Superior temporal gyrus (tissue), 1 donor: ENCODE measurements around the gene DNAJC12.
"Not testable (repeated sequence)": the region's sequence is repeated elsewhere in the genome, so short reads cannot be mapped to it uniquely, and the experiment has no call there.

ENCODE experiments used
- DNase-seq: peaks from one replicate; pipeline ENCODE4 v3.0.0-alpha.2; 2016; ENCODE audit errors: extremely low spot score

Gene DNAJC12

GRCh38 chr10:67793313-67793712 lies 44.7 kb downstream of the DNAJC12 start:
- no peak for DNase-seq

- no peak for DNase-seq
These were observed 45.3 kb downstream of the DNAJC12 start for GRCh38 chr10:67792653-67793052.

GRCh38 chr10:67790534-67791408 lies 47.2 kb downstream of the DNAJC12 start:
- no peak for DNase-seq

GRCh38 chr10:67789769-67790168 lies 48.2 kb downstream of the DNAJC12 start:
- no peak for DNase-seq

GRCh38 chr10:67788028-67788886 lies 49.7 kb downstream of the DNAJC12 start:
- DNase-seq, result no peak

- DNase-seq, result no peak
These were observed 52.9 kb downstream of the DNAJC12 start for GRCh38 chr10:67785098-67785497.

GRCh38 chr10:67784474-67784873 lies 53.5 kb downstream of the DNAJC12 start:
- DNase-seq, result no peak

GRCh38 chr10:67783606-67784294 lies 54.2 kb downstream of the DNAJC12 start:
- DNase-seq, result no peak

GRCh38 chr10:67782530-67782929 lies 55.5 kb downstream of the DNAJC12 start:
- no peak for DNase-seq

GRCh38 chr10:67780759-67781538 lies 57.0 kb downstream of the DNAJC12 start:
- DNase-seq, result no peak

GRCh38 chr10:67780204-67780621 lies 57.8 kb downstream of the DNAJC12 start:
- not testable (repeated sequence) for DNase-seq

- peak; percentile 97 for DNase-seq
These were observed 58.4 kb downstream of the DNAJC12 start for GRCh38 chr10:67779465-67780203.

- no peak for DNase-seq
These were observed 61.6 kb downstream of the DNAJC12 start for GRCh38 chr10:67776371-67776770.

- no peak for DNase-seq
These were observed 62.7 kb downstream of the DNAJC12 start for GRCh38 chr10:67775279-67775678.

GRCh38 chr10:67772894-67773511 lies 65.0 kb downstream of the DNAJC12 start:
- no peak for DNase-seq

- no peak for DNase-seq
These were observed 65.8 kb downstream of the DNAJC12 start for GRCh38 chr10:67772151-67772550.

GRCh38 chr10:67771200-67771599 lies 66.8 kb downstream of the DNAJC12 start:
- DNase-seq, result no peak

GRCh38 chr10:67770537-67770936 lies 67.5 kb downstream of the DNAJC12 start:
- DNase-seq, result no peak

GRCh38 chr10:67767244-67767643 lies 70.7 kb downstream of the DNAJC12 start:
- no peak for DNase-seq
